Psoas muscle (tissue), 8 donors: Measurements from ENCODE around the gene CADM4. TPM values are rescaled to one million over a fixed set of nuclear protein-coding genes. Genes with fewer than 3 reads are reported as not detected.
A peak's percentile ranks its signal among the peaks of the same experiment; 100 is the strongest.

Experiments
- ATAC-seq, 4 donors: fragments of 200-7000 bp; cut with Tn5 transposase; one replicate each; pipeline ENCODE4 v1.9.1; 2020; ENCODE audit warnings: moderate library complexity in 3 of 4, mild to moderate bottlenecking in 2 of 4
- DNase-seq, 2 donors: peaks; one replicate each; pipeline ENCODE4 v3.0.0-alpha.2; 2020
- H3K27ac ChIP-seq: fragments of 200-600 bp; one replicate; pipeline ENCODE4 v1.8.0; 2022
- H3K27me3 ChIP-seq, 3 donors: fragments of 200-600 bp in 1 of 3; one replicate each; pipeline versions ENCODE4 v1.6.1 to v1.8.0; 2013 to 2022; ENCODE audit warnings: low read length in 2 of 3, mild to moderate bottlenecking in 2 of 3, moderate library complexity in 1 of 3; ENCODE audit not compliant: insufficient read depth in 3 of 3
- H3K36me3 ChIP-seq, 2 donors: fragments of 200-600 bp in 1 of 2; one replicate each; pipeline versions ENCODE4 v1.6.1 to v1.8.0; 2013 to 2022; ENCODE audit warnings: low read depth in 1 of 2, mild to moderate bottlenecking in 1 of 2, moderate library complexity in 1 of 2; ENCODE audit not compliant: insufficient read depth in 1 of 2
- H3K4me1 ChIP-seq: fragments of 200-600 bp; one replicate; pipeline ENCODE4 v1.8.0; 2022
- H3K4me3 ChIP-seq: fragments of 200-600 bp; one replicate; pipeline ENCODE4 v1.8.0; 2022; ENCODE audit warnings: mild to moderate bottlenecking
- H3K9me3 ChIP-seq: fragments of 200-600 bp; one replicate; pipeline ENCODE4 v1.8.0; 2022
- WGBS, 3 donors: extraction: QIAGEN DNeasy Blood & Tissue Kit; methylation state at CpG; one replicate each; pipeline versions ENCODE4 v1.1.6 to v1.1.7; 2013; 5-methylcytosine and 5-hydroxymethylcytosine counted together
- intact Hi-C, 2 donors: fragments of 100-400 bp; cut with DNase I; formaldehyde crosslinking; loops; one replicate each; pipeline versions ENCODE4 v1.11.0 to v1.14.2; 2022
- polyA plus RNA-seq, 3 donors: library from polyadenylated mRNA; stranded (reverse); fragments of 200-250 nt; gene quantifications; one replicate each; pipeline ENCODE4 v1.2.3, GENCODE V29; 2013
- total RNA-seq, 4 donors: library from RNA; stranded (reverse); fragmentation: NEBNext Ultra II Directional in 2 of 4; extraction: Animal tissue kit (Norgen Biotek cat#: 25700) in 2 of 4; gene quantifications; one replicate each; pipeline versions ENCODE4 v1.2.1 to v1.2.4, GENCODE V29; 2021 to 2023
- TF ChIP-seq, protein P1 (sequence below): fragments of 200-600 bp; IDR thresholded peaks from one replicate; pipeline ENCODE4 v1.8.0; 2022; ENCODE audit warnings: antibody characterized with exemption
- donor health status: healthy with polysubstance abuse.
- donor health status: DM: no; HTN: no; CAD: no; lungs with moderate emphysema.
- donor health status: Bipolar disorder and iron deficiency.
- donor health status: healthy.
- donor health status: DM: yes; HTN: yes; CAD: no.
- donor health status: DM: no; HTN: no; CAD: no.
- donor health status: DM: no; HTN: no; CAD: no.
- donor health status: DM: yes; HTN: yes; CAD: no.

CADM4 gene
- total and polyA plus RNA-seq, 7 donors = 1.8 to 10.6 (median 4.4) TPM

DNA sequence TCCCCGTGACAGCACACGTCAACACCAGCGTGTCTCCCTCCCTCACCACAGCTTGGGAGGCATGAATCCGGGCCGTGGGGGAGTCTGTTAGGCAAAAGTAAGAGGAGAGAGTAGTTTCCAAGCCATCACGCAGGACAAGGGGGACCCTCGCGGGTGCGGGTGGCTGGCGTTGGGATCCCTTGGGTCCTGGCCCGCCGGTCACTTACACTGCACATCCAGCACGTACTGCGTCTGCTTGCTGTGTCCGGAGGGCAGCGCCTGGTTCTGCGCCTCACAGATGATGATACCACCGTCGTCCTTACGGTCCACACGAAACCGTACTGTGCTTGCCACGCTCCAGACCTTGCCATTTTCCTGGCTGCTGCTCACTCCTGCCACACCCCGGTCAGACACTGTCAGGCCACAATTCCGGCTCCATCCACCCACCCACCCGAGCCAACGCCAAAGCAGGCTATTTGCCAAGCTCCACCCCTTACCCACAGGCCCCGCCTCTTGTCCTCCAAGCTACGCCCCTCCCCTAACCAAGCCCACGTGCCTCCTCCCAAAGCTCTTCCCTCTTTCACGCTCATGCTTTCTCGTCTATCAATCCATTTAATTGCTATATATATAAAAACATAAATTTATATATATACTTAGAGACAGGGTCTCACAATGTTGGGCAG, 13.6 kb downstream of the CADM4 start:
- intact Hi-C loops = no loop called here
- peaks cover 3% of the 10 kb centered on the region for H3K4me1 ChIP-seq
- no peaks in the 10 kb centered on the region for H3K36me3 ChIP-seq
- DNase-seq (no peak), ATAC-seq (no peak)
- H3K4me3 ChIP-seq = no peak overlapping the region
- TF ChIP-seq, protein P1, sequence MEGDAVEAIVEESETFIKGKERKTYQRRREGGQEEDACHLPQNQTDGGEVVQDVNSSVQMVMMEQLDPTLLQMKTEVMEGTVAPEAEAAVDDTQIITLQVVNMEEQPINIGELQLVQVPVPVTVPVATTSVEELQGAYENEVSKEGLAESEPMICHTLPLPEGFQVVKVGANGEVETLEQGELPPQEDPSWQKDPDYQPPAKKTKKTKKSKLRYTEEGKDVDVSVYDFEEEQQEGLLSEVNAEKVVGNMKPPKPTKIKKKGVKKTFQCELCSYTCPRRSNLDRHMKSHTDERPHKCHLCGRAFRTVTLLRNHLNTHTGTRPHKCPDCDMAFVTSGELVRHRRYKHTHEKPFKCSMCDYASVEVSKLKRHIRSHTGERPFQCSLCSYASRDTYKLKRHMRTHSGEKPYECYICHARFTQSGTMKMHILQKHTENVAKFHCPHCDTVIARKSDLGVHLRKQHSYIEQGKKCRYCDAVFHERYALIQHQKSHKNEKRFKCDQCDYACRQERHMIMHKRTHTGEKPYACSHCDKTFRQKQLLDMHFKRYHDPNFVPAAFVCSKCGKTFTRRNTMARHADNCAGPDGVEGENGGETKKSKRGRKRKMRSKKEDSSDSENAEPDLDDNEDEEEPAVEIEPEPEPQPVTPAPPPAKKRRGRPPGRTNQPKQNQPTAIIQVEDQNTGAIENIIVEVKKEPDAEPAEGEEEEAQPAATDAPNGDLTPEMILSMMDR = no peak
- WGBS, 3 donors = 80 to 87% (median 81%) methylated on average over 32 of the region's 32 CpGs
- no peaks in the 10 kb centered on the region for H3K9me3 ChIP-seq
- H3K27me3 ChIP-seq = no peaks in the 10 kb centered on the region
- H3K27ac ChIP-seq = no peak overlapping the region

DNA sequence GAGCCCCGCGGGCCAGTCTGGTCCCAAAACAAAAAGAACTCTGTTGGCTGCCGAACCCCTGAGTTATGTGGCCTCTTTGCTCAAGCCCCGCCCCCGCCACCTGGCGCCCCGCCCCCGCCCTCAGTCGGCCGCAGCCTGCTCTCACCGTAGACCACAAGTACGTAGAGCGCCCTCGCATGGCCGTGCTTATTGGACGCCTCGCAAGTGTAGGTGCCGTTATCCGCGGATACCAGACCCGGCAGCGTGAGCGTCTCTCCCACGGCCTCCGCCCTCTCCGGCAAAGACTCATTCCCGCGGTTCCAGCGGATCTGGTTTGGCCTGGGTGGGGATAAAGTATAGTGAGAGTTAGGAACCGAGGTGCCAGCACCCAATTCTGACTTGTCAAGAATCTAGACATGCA, 14.7 kb downstream of the CADM4 start:
- Histone ChIP-seq H3K9me3 (no peaks in the 10 kb centered on the region), H3K27ac (no peak overlapping the region), H3K36me3 (no peaks in the 10 kb centered on the region), H3K4me1 (peaks cover 3% of the 10 kb centered on the region), H3K4me3 (no peak overlapping the region), H3K27me3 (no peaks in the 10 kb centered on the region)
- 29 to 46% (median 39%) methylated on average over 30 of the region's 30 CpGs for WGBS, 3 donors
- ATAC-seq (peak in 1 of 4 donors; percentile 34), DNase-seq (peak; percentile 31 to 68)
- intact Hi-C loops = no loop called here
- TF ChIP-seq, protein P1 = no peak

DNA sequence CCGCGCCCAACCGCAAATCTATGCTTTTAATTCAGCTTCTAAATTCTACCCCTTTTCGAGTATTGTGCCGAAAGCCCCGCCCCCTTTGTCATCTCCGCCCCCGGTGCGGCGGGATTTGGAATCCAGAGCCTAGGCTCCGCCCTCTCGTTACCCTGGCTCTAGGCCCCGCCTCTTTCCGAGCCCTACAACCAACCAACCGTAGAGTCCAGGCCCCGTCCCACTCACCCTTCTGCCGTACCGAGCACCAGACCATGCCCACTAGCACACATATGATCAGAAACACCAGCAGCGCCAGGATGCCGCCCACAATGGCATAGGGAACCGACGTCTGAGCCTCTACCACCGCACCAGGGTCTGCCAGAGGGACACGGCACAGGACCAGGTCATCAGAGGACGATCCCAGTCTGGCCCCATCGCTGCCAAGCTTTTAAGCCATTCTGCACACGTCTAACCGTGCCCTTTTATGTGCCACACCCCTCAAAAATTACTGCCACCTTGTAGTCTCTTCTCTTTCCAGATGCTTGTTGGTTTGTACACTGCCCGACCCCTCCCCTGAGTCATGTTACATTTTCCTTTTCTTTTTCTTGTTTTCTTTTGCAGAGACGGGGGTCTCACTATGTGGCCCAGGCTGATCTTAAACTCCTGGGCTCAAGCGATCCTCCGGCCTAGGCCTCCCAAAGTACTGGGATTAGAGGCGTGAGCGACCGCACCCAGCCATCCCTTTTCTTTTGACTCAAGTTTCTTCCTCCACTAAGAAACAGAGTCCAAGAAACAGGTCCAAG, 15.6 kb downstream of the CADM4 start:
- ATAC-seq (no peak), DNase-seq (no peak)
- 76 to 79% (median 78%) methylated on average over 35 of the region's 35 CpGs for WGBS, 3 donors
- peaks cover 3% of the 10 kb centered on the region for H3K4me1 ChIP-seq
- H3K36me3 ChIP-seq = no peaks in the 10 kb centered on the region
- TF ChIP-seq, protein P1 = no peak
- intact Hi-C loops = no loop called here
- H3K4me3 ChIP-seq = no peak overlapping the region
- H3K9me3 ChIP-seq = no peaks in the 10 kb centered on the region
- H3K27me3 ChIP-seq = no peaks in the 10 kb centered on the region
- no peak overlapping the region for H3K27ac ChIP-seq

DNA sequence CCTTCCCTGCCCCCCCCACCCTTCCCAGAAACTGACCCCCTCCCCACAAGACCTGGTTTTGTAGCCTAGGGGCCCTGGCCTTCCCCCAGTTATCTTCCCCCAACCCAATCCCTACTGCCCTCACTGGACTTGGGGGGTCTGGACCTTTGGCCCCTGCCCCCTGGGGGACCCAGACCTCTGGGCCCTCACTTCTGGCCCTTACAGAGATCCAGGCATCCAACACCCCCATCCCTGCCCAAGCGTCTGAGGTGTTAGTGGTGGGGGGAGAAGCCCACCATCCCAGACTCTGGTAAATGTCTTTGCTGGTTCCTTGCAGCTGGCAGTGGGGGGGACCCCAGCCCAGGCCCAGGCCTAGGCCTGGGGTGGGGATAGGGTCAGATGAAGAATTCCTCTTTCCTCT, 16.7 kb downstream of the CADM4 start:
- no peaks in the 10 kb centered on the region for H3K36me3 ChIP-seq
- intact Hi-C loops = no loop called here
- no peaks in the 10 kb centered on the region for H3K9me3 ChIP-seq
- H3K27me3 ChIP-seq = no peaks in the 10 kb centered on the region
- no peak for ATAC-seq
- H3K4me1 ChIP-seq = peaks cover 3% of the 10 kb centered on the region
- TF ChIP-seq, protein P1 = no peak
- H3K4me3 ChIP-seq = no peak overlapping the region
- H3K27ac ChIP-seq = no peak overlapping the region
- 68 to 73% (median 70%) methylated on average over 1 of the region's 1 CpG for WGBS, 3 donors
- no peak for DNase-seq
